ENCODE data around the gene DBP.

Gene DBP

DNA sequence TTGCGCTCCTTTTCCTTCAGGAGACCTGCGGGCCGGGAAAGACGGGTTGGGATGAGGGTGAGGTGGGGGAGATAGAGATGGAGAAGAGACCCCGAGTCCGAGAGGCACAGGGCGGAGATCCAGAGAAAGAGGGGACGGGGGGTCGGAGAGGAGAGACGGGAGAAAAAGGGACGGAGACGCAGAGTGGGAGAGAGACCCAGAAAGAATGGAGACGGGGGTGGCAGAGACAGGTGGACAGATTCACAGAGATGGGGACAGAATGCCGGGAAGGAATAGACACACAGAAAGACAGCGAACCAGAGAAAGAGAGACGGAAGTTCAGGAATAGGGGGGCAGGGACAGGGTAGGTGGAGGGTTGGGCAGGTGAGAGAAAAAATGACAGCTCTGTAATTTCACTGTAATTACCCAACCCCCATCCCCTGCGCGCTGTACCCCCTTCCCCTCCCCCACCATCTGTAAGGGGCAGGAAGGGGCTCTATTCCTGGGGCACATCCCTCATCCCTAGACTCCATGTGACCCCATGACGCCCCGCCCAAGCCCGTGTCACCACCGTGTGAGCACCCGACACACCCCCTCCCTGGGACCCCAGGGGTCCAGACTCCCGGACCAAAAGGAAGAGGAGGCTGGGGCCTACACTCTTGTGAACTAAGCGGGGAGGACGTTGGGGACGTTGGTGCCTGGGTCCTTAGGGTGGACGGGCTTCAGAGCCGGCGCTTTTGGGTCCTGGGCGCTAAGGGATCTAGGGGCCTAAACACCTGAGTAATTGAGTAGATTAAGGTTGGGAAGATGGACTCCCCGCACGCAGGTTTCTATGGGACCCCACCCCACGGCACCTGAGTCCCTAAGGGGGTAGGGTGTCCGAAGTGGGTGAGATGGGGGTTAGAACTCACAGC is 967 bp downstream of the DBP start:
- Histone ChIP-seq H3K27ac (ENCODE audit: low read depth, low read length, poor library complexity, severe bottlenecking) (peak overlapping the region; percentile 96), H3K9ac (ENCODE audit: low read length) (peak overlapping the region; percentile 96), H3K36me3 (ENCODE audit: insufficient read depth, low read length) (peaks cover 4% of the 10 kb centered on the region; the same call in 1 of the 2 replicates), H3K4me2 (ENCODE audit: low read length) (peak overlapping the region; percentile 93), H3K9me3 (ENCODE audit: low read length) (no peaks in the 10 kb centered on the region), H3K4me3 (ENCODE audit: low read depth, low read length, poor library complexity, severe bottlenecking) (peak overlapping the region; percentile 84), H3K27me3 (ENCODE audit: insufficient read depth, low read length) (no peaks in the 10 kb centered on the region), H3F3A (ENCODE audit: insufficient read depth, low read length) (0 out of 2 replicates have a peak, but pooled peaks cover 5% of the 10 kb centered on the region), H3K9me2 (ENCODE audit: low read depth, low read length) (no peaks in the 10 kb centered on the region), H4K20me1 (ENCODE audit: insufficient read depth, low read length) (no peaks in the 10 kb centered on the region), H2AFZ (ENCODE audit: low read length) (no peak overlapping the region), H3K4me1 (ENCODE audit: insufficient read depth, low read length, severe bottlenecking) (peaks cover 53% of the 10 kb centered on the region), H3K79me2 (ENCODE audit: insufficient read depth, low read length) (no peaks in the 10 kb centered on the region)
- TF ChIP-seq CTCF (IDR thresholded peaks at IDR 0.05; ENCODE audit: low read length) (no peak), EZH2 (IDR thresholded peaks at IDR 0.05; ENCODE audit: borderline replicate concordance, low read length) (no peak)

- H3K36me3 ChIP-seq (ENCODE audit: insufficient read depth, low read length), result peaks cover 4% of the 10 kb centered on the region; the same call in 1 of the 2 replicates
- TF ChIP-seq CTCF (IDR thresholded peaks at IDR 0.05; ENCODE audit: low read length) (no peak), EZH2 (IDR thresholded peaks at IDR 0.05; ENCODE audit: borderline replicate concordance, low read length) (no peak)
- peak overlapping the region; percentile 96 for H3K27ac ChIP-seq (ENCODE audit: low read depth, low read length, poor library complexity, severe bottlenecking)
- no peak overlapping the region for H2AFZ ChIP-seq (ENCODE audit: low read length)
- H3K4me2 ChIP-seq (ENCODE audit: low read length), result peak overlapping the region; percentile 93
- no peaks in the 10 kb centered on the region for H3K27me3 ChIP-seq (ENCODE audit: insufficient read depth, low read length)
- peak overlapping the region; percentile 96 for H3K9ac ChIP-seq (ENCODE audit: low read length)
- no peaks in the 10 kb centered on the region for H3K9me2 ChIP-seq (ENCODE audit: low read depth, low read length)
- H4K20me1 ChIP-seq (ENCODE audit: insufficient read depth, low read length), result no peaks in the 10 kb centered on the region
- H3F3A ChIP-seq (ENCODE audit: insufficient read depth, low read length), result 0 out of 2 replicates have a peak, but pooled peaks cover 5% of the 10 kb centered on the region
- H3K9me3 ChIP-seq (ENCODE audit: low read length), result no peaks in the 10 kb centered on the region
- peaks cover 53% of the 10 kb centered on the region for H3K4me1 ChIP-seq (ENCODE audit: insufficient read depth, low read length, severe bottlenecking)
- no peaks in the 10 kb centered on the region for H3K79me2 ChIP-seq (ENCODE audit: insufficient read depth, low read length)
- H3K4me3 ChIP-seq (ENCODE audit: low read depth, low read length, poor library complexity, severe bottlenecking), result peak overlapping the region; percentile 84
These were observed 1.8 kb downstream of the DBP start for GRCh38 chr19:48635263-48635965.

- Histone ChIP-seq H2AFZ (ENCODE audit: low read length) (no peak overlapping the region), H3F3A (ENCODE audit: insufficient read depth, low read length) (0 out of 2 replicates have a peak, but pooled peaks cover 5% of the 10 kb centered on the region), H3K4me3 (ENCODE audit: low read depth, low read length, poor library complexity, severe bottlenecking) (peak overlapping the region; percentile 84), H3K4me1 (ENCODE audit: insufficient read depth, low read length, severe bottlenecking) (peaks cover 53% of the 10 kb centered on the region), H3K27ac (ENCODE audit: low read depth, low read length, poor library complexity, severe bottlenecking) (peak overlapping the region; percentile 86), H3K27me3 (ENCODE audit: insufficient read depth, low read length) (no peaks in the 10 kb centered on the region), H3K9ac (ENCODE audit: low read length) (peak overlapping the region; percentile 82), H3K9me2 (ENCODE audit: low read depth, low read length) (no peaks in the 10 kb centered on the region), H4K20me1 (ENCODE audit: insufficient read depth, low read length) (no peaks in the 10 kb centered on the region), H3K36me3 (ENCODE audit: insufficient read depth, low read length) (peaks cover 12% of the 10 kb centered on the region), H3K4me2 (ENCODE audit: low read length) (peak overlapping the region; percentile 93), H3K79me2 (ENCODE audit: insufficient read depth, low read length) (no peaks in the 10 kb centered on the region), H3K9me3 (ENCODE audit: low read length) (no peaks in the 10 kb centered on the region)
- TF ChIP-seq EZH2 (IDR thresholded peaks at IDR 0.05; ENCODE audit: borderline replicate concordance, low read length), result no peak
- TF ChIP-seq CTCF (IDR thresholded peaks at IDR 0.05; ENCODE audit: low read length), result no peak
These were observed 2.5 kb downstream of the DBP start for GRCh38 chr19:48634424-48635262.

Measured in OCI-LY1 (cell line).